NCI-H1694 treated with DMSO at 0.1 percent for 48 hours (cell line): ENCODE results near the gene DSCAML1.

Experiments
- DNase-seq: peaks from one replicate; lab custom pipeline; 2025; lab: John Stamatoyannopoulos, UW

The DSCAML1 gene

GRCh38 chr11:117443266-117444186 lies 353.5 kb downstream of the DSCAML1 start:
- peak; percentile 16 for DNase-seq

GRCh38 chr11:117442869-117443239 lies 354.2 kb downstream of the DSCAML1 start:
- DNase-seq: no peak

- DNase-seq: no peak
These were observed 354.8 kb downstream of the DSCAML1 start for GRCh38 chr11:117442049-117442868.

- no peak for DNase-seq
These were observed 355.7 kb downstream of the DSCAML1 start for GRCh38 chr11:117441146-117441975.

GRCh38 chr11:117440258-117440657 lies 356.8 kb downstream of the DSCAML1 start:
- DNase-seq: no peak

- no peak for DNase-seq
These were observed 357.8 kb downstream of the DSCAML1 start for GRCh38 chr11:117439256-117439655.

GRCh38 chr11:117438371-117439000 lies 358.5 kb downstream of the DSCAML1 start:
- DNase-seq: no peak

- no peak for DNase-seq
These were observed 359.3 kb downstream of the DSCAML1 start for GRCh38 chr11:117437791-117438130.

GRCh38 chr11:117437041-117437790 lies 359.8 kb downstream of the DSCAML1 start:
- no peak for DNase-seq

- DNase-seq: no peak
These were observed 361.7 kb downstream of the DSCAML1 start for GRCh38 chr11:117435326-117435725.

- no peak for DNase-seq
These were observed 362.5 kb downstream of the DSCAML1 start for GRCh38 chr11:117434481-117434880.

GRCh38 chr11:117433717-117434116 lies 363.3 kb downstream of the DSCAML1 start:
- DNase-seq: no peak

GRCh38 chr11:117431436-117431835 lies 365.6 kb downstream of the DSCAML1 start:
- DNase-seq: no peak

GRCh38 chr11:117430293-117430955 lies 366.6 kb downstream of the DSCAML1 start:
- DNase-seq: no peak

- no peak for DNase-seq
These were observed 368.2 kb downstream of the DSCAML1 start for GRCh38 chr11:117428856-117429229.

- no peak for DNase-seq
These were observed 368.7 kb downstream of the DSCAML1 start for GRCh38 chr11:117428186-117428855.

- DNase-seq: no peak
These were observed 369.6 kb downstream of the DSCAML1 start for GRCh38 chr11:117427356-117427874.

- no peak for DNase-seq
These were observed 370.1 kb downstream of the DSCAML1 start for GRCh38 chr11:117426941-117427340.

GRCh38 chr11:117426297-117426685 lies 370.7 kb downstream of the DSCAML1 start:
- peak; percentile 13 for DNase-seq
